Uterus (tissue), 2 donors: ENCODE data around the gene CTIF.

Source experiments
- POLR2A ChIP-seq, 2 donors: fragments of 450-650 bp; IDR thresholded peaks; one replicate each; pipeline ENCODE4 v1.6.1; 2016; ENCODE audit warnings: antibody characterized with exemption in 2 of 2, mild to moderate bottlenecking in 1 of 2, moderate library complexity in 1 of 2
- TF ChIP-seq, protein P1 (sequence below), 4 experiments: fragments of 200-600 bp in 2 of 4; fragments of 450-650 bp in 2 of 4; sonication (generic) in 2 of 4; IDR thresholded peaks; one replicate each; pipeline ENCODE4 v1.5.1; 2016 to 2019; ENCODE audit warnings: antibody characterized with exemption in 4 of 4, mild to moderate bottlenecking in 2 of 4, moderate library complexity in 1 of 4

- no peak for TF ChIP-seq POLR2A (IDR thresholded peaks at IDR 0.05)
- TF ChIP-seq, protein P1, sequence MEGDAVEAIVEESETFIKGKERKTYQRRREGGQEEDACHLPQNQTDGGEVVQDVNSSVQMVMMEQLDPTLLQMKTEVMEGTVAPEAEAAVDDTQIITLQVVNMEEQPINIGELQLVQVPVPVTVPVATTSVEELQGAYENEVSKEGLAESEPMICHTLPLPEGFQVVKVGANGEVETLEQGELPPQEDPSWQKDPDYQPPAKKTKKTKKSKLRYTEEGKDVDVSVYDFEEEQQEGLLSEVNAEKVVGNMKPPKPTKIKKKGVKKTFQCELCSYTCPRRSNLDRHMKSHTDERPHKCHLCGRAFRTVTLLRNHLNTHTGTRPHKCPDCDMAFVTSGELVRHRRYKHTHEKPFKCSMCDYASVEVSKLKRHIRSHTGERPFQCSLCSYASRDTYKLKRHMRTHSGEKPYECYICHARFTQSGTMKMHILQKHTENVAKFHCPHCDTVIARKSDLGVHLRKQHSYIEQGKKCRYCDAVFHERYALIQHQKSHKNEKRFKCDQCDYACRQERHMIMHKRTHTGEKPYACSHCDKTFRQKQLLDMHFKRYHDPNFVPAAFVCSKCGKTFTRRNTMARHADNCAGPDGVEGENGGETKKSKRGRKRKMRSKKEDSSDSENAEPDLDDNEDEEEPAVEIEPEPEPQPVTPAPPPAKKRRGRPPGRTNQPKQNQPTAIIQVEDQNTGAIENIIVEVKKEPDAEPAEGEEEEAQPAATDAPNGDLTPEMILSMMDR (IDR thresholded peaks at IDR 0.05), result no peak
These were observed 249.5 kb downstream of the CTIF start for GRCh38 chr18:48788373-48788772.
